Measurements from ENCODE around the gene TSEN54. TPM values are rescaled to one million over a fixed set of nuclear protein-coding genes. Genes with fewer than 3 reads are reported as not detected.

The TSEN54 gene
- total RNA-seq, 1 donor from 2014 or later, result 23.3 TPM

- H3K27ac Mint-ChIP-seq (ENCODE audit: unreplicated experiment), result no peak overlapping the region
- H3K4me1 Mint-ChIP-seq (ENCODE audit: unreplicated experiment), result peaks cover 5% of the 10 kb centered on the region
- no peak for DNase-seq (ENCODE audit: extremely low spot score, unreplicated experiment)
- no peaks in the 10 kb centered on the region for H3K36me3 Mint-ChIP-seq (ENCODE audit: unreplicated experiment)
- peak overlapping the region; percentile 49 for H3K4me3 Mint-ChIP-seq (ENCODE audit: unreplicated experiment)
- no peak for TF ChIP-seq CTCF (IDR thresholded peaks at IDR 0.05)
- no peaks in the 10 kb centered on the region for H3K9me3 Mint-ChIP-seq (ENCODE audit: unreplicated experiment)
- peaks cover 5% of the 10 kb centered on the region for H3K27me3 Mint-ChIP-seq (ENCODE audit: unreplicated experiment)
These were observed 10.4 kb downstream of the TSEN54 start for GRCh38 chr17:75526555-75527270.

GRCh38 chr17:75530837-75531720, 14.8 kb downstream of the TSEN54 start:
- DNase-seq (ENCODE audit: extremely low spot score, unreplicated experiment), result no peak
- Mint-ChIP-seq H3K4me1 (ENCODE audit: unreplicated experiment) (peaks cover 5% of the 10 kb centered on the region), H3K4me3 (ENCODE audit: unreplicated experiment) (no peak overlapping the region), H3K9me3 (ENCODE audit: unreplicated experiment) (no peaks in the 10 kb centered on the region), H3K36me3 (ENCODE audit: unreplicated experiment) (no peaks in the 10 kb centered on the region), H3K27me3 (ENCODE audit: unreplicated experiment) (peaks cover 5% of the 10 kb centered on the region), H3K27ac (ENCODE audit: unreplicated experiment) (no peak overlapping the region)
- TF ChIP-seq CTCF (IDR thresholded peaks at IDR 0.05), result no peak

- H3K4me1 Mint-ChIP-seq (ENCODE audit: unreplicated experiment), result no peaks in the 10 kb centered on the region
- no peak overlapping the region for H3K27ac Mint-ChIP-seq (ENCODE audit: unreplicated experiment)
- no peak for TF ChIP-seq CTCF (IDR thresholded peaks at IDR 0.05)
- no peak overlapping the region for H3K4me3 Mint-ChIP-seq (ENCODE audit: unreplicated experiment)
- H3K36me3 Mint-ChIP-seq (ENCODE audit: unreplicated experiment), result no peaks in the 10 kb centered on the region
- no peaks in the 10 kb centered on the region for H3K9me3 Mint-ChIP-seq (ENCODE audit: unreplicated experiment)
- no peak for DNase-seq (ENCODE audit: extremely low spot score, unreplicated experiment)
- H3K27me3 Mint-ChIP-seq (ENCODE audit: unreplicated experiment), result peaks cover 2% of the 10 kb centered on the region
These were observed 15.4 kb downstream of the TSEN54 start for GRCh38 chr17:75531721-75532072.

- Mint-ChIP-seq H3K4me3 (ENCODE audit: unreplicated experiment) (no peak overlapping the region), H3K36me3 (ENCODE audit: unreplicated experiment) (no peaks in the 10 kb centered on the region), H3K4me1 (ENCODE audit: unreplicated experiment) (no peaks in the 10 kb centered on the region), H3K27me3 (ENCODE audit: unreplicated experiment) (peaks cover 2% of the 10 kb centered on the region), H3K27ac (ENCODE audit: unreplicated experiment) (no peak overlapping the region), H3K9me3 (ENCODE audit: unreplicated experiment) (no peaks in the 10 kb centered on the region)
- no peak for DNase-seq (ENCODE audit: extremely low spot score, unreplicated experiment)
- no peak for TF ChIP-seq CTCF (IDR thresholded peaks at IDR 0.05)
These were observed 18.8 kb downstream of the TSEN54 start for GRCh38 chr17:75535119-75535537.

- peaks cover 2% of the 10 kb centered on the region for H3K27me3 Mint-ChIP-seq (ENCODE audit: unreplicated experiment)
- TF ChIP-seq CTCF (IDR thresholded peaks at IDR 0.05), result no peak
- H3K9me3 Mint-ChIP-seq (ENCODE audit: unreplicated experiment), result no peaks in the 10 kb centered on the region
- H3K4me3 Mint-ChIP-seq (ENCODE audit: unreplicated experiment), result no peak overlapping the region
- no peak for DNase-seq (ENCODE audit: extremely low spot score, unreplicated experiment)
- H3K36me3 Mint-ChIP-seq (ENCODE audit: unreplicated experiment), result no peaks in the 10 kb centered on the region
- no peaks in the 10 kb centered on the region for H3K4me1 Mint-ChIP-seq (ENCODE audit: unreplicated experiment)
- no peak overlapping the region for H3K27ac Mint-ChIP-seq (ENCODE audit: unreplicated experiment)
These were observed 19.5 kb downstream of the TSEN54 start for GRCh38 chr17:75535871-75536270.

Data from osteocyte (in vitro differentiated cells).